Activated CD8-positive, alpha-beta memory T cell treated with anti-CD3 and anti-CD28 coated beads for 36 hours (primary cell): ENCODE data around the gene CCDC174. TPM values are rescaled to one million over a fixed set of nuclear protein-coding genes. Genes with fewer than 3 reads are reported as not detected.

Source experiments
- CTCF ChIA-PET: fragments of 350-600 bp; sonication (Branson Sonifier 250); formaldehyde crosslinking; loops from one replicate; lab custom pipeline; 2021; ENCODE audit warnings: antibody characterized with exemption; lab: Charles Lee
- POLR2A ChIA-PET: fragments of 350-600 bp; sonication (Branson Sonifier 250); formaldehyde crosslinking; loops from one replicate; lab custom pipeline; 2021; ENCODE audit warnings: antibody characterized with exemption; lab: Charles Lee
- total RNA-seq, 2 experiments: library from RNA; stranded (reverse); gene quantifications; one replicate each; pipeline ENCODE4 v1.2.3, GENCODE V29; 2021

Gene CCDC174
- total RNA-seq, 2 experiments from 2014 or later, result 12.6 to 15.3 TPM

DNA sequence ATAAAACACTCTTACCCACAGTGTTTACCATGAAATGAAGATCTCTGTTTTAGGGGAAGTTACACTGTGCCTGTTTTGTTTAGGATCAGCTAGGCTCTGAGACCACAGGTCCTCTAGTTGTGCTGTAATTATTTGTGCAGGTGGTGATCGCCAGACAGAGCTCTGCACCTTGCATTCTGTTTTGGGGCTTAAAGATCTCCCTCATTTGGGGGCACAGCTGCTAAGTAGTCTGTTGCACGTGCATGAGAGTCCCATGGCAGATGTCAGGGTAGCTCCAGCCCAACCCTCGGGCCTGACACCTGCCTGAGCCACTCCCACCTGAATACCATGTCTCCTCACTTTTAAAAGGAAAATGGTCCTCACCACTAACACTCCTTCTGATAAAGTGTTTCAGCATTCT is 35.8 kb downstream of the CCDC174 start:
- ChIA-PET CTCF (interaction anchor here (0.6 kb wide), 1 partner anchor 128 kb away, joined by 3 read pairs; no protein-coding TSS in a partner anchor), POLR2A (no interaction called here)

DNA sequence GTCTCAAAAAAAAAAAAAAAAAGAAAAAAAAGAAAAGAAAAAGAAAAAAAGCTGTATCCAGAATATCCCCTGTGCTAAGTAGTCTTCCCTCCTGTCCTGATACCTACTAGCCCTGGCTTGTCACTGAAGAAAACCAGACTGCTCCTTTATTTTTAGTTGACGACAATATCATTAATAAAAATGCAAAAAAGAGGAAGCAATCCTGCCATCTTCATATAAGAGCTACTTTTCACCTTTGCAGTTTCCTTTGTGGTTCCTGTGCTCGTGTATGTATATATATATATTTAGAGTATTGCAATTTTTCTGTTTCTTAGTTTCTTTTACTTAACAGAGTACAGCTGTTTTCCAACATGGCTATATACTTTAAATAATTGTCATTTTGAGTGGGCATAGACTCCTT is 37.0 kb downstream of the CCDC174 start:
- ChIA-PET CTCF (interaction anchor here (0.7 kb wide), 2 partner anchors 1500 to 1546 kb away, joined by 3 to 4 read pairs; no protein-coding TSS in a partner anchor), POLR2A (no interaction called here)

DNA sequence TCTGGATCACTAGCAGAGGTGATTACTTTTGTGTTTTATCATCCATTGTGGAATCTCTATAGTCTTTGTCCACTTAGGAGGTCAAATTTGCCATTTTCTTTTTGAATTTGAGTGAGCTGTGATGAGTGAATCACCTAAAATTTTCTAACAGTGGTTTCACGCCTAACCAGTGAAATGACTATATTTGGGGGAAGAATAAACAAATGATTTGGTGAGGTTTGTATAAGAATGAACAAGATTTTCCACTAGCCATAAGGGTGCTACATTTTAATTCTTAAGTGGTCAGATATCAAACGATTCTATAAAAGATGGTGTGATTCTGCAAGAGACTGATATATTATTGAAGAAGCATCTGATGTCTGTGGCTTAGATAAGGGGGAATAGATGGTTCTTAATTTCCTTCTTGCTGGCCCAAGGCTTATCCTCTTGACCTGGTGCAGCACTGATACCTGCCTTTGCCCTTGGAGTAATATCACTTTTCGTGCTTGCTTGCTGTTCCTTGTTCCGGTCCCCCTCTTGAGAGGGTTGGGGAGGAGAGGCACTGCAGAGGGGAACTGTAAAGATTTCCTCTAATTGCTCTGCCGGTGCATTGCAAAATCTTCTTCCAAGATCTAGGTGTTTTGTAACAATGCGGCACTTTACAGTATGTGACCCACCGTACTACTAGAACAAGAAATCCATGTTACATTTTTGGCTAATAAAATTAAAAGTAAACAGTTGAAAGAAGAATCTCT is 37.9 kb downstream of the CCDC174 start:
- CTCF ChIA-PET, result no interaction called here
- POLR2A ChIA-PET, result no interaction called here

DNA sequence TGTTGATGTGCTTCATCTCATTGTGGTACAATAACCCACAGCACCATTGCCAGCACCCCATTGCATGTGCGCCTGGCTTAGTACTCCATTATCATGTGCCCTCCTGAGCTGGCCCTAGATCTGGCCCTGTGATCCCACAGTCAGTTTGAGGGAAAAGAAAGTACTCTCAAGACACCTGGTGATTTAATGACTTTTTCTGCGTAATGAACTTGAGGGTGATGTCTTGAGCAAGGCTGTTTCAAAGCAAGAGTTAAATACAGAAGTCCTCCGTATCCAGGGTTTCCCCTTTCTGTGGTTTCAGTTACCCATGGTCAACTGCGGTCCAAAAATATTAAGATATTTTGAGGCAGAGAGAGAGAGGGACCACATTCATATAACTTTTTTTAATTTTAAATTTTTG is 39.7 kb downstream of the CCDC174 start:
- ChIA-PET CTCF (no interaction called here), POLR2A (no interaction called here)

DNA sequence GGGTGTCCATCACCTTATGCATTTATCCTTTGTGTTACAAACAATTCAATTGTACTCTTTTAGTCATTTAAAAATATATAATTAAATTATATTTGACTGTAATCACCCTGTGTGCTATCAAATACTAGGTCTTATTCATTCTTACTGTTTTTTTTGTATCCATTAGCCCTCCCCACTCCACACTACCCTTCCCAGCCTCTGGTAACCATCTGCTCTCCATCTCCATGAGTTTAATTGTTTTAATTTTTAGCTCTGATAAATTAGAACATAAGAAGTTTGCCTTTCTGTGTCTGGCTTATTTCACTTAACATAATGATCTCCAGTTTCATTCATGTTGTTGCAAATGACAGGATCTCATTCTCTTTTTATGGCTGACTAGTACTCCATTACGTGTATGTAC is 40.2 kb downstream of the CCDC174 start:
- POLR2A ChIA-PET, result no interaction called here

DNA sequence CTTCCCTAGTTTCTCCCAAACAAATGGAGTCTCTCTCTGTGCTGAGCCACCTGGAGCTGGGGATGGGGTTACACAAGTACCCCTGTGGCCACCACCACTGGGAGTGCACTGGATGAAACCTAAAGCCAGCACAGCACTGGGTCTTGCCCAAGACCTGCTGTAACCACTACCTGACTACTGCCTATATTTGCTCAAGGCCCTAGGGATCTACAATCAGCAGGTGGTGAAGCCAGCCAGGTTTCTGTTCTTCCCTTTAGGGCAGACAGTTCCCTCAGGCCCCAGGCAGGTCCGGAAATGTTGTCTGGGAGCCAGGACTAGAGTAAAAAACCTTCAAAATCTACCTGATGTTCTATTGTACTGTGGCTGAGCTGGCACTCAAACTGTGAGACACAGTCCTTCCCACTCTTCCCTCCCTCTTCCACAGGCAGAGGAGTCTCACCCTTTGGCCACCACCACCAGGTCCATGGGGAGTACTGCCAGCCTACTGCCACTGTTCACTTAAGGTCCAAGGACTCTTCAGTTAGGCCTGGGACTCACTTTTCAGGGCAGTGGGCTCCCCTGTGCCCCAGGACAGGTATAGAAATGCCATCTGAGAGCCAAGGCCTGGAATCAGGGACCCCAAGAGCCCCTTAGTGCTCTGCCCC is 47.2 kb downstream of the CCDC174 start:
- ChIA-PET CTCF (no interaction called here), POLR2A (no interaction called here)

More for the DNA sequence above, 40.2 kb downstream of the CCDC174 start:
- CTCF ChIA-PET, result interaction anchor here (1.8 kb wide), 1 partner anchor 9 kb away, joined by 4 read pairs; no protein-coding TSS in a partner anchor

DNA sequence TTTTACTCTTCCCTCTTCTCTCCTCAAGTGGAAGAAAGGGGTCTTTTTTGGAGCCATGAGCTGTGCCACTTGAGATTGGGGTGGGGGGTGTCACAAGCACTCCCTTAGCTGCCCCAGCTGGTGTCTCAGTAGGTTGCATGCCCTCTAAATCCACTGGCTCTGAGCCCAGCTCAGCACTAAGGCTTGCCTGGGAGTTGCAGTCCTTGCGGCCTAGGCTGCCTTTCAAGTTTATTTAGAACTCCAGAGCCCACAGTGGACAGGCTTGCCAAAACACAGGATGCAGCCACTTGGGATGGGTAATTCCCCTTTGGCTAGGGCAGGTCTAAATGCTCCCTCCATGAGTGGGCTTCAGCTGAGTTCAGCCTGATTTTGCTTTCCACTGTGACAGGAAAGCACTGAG is 48.1 kb downstream of the CCDC174 start:
- ChIA-PET POLR2A (no interaction called here), CTCF (no interaction called here)

DNA sequence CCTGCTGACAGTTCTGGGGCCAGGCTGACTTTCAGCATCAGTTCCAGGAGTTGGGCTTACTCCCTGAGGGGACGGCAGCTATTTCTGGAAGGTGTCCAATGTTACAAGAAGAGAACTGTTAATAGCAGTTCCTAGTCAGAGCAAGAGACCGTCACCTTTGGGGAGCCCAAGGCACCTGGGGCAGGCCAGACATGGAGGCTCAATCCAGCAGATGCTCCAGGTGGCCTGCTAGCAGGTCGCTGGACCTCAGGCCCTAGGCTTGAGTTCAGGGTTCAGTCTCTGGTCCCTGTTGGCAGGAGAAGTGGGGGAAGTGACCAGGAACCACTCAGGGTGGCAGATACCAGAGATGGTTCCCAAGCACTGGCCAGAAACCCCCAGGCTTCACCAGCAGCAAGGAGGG is 49.3 kb downstream of the CCDC174 start:
- CTCF ChIA-PET, result no interaction called here
- POLR2A ChIA-PET, result no interaction called here

DNA sequence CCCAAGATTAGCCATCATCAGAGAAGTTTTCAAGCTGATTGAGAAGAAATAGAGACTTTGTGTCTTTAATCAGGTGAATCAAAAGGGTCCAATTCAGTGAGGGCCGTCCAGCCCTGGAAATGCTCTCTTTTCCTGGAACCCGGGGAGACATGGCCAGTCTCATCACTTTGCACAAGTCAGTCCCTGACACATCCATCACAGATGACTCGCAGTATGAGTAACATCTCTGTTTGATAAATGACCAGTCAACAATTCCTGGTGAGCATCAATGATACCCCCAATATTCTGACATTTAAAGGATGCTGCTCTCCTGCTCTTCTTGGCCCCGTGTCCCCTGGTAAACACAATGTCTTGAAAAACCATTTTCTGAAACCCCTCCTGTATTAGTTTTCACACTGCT is 50.1 kb downstream of the CCDC174 start:
- CTCF ChIA-PET, result no interaction called here
- POLR2A ChIA-PET, result no interaction called here

DNA sequence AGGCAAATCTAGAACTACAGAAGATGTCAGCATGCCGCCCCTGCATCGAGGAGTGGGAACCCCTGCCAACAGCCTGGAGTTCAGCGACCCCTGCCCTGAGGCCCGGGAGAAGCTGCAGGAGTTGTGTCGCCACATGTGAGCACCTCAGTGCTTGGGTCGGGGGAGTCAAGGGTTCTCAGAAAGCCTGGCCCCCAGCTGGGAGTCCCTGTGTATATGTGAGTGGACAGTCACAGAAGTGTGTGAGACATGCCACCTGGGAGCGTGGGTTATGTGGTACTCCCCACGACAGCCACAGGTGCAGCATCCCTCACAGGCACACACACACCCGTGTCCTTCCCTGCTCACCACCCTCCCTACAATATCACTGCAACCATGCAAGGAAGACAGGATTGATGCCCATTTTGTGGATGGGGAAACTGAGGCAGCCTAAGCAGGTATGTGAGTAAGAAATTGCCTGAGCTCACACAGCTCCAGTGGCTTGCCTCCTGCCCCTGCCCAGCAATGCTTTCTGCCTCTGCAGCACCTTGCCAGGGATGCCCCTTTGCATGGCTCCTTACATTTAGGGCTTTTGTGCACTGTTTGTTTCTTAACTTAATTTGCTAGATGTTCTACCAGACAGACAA is 51.7 kb downstream of the CCDC174 start:
- CTCF ChIA-PET, result interaction anchor here (1.1 kb wide), 1 partner anchor 29 kb away, joined by 3 read pairs; no protein-coding TSS in a partner anchor
- POLR2A ChIA-PET, result no interaction called here

DNA sequence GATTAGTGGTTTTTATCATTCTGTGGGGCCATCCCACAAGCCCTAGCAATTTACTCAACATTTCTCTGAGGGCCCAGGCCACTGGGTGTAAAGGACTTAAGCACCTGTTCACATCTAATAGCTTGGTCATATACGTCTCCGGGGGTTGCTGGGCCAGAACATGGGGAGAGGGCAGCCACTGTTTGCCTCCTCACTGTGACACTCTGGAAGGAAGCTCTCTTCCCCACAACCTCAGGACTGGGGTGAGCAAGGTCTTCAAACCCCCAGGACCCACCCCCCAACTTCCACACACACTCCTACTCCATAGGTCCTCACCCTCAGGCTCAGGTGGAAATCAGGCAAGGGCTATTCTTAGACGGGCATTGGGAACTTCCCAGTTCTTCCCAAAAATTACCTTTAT is 52.2 kb downstream of the CCDC174 start:
- ChIA-PET POLR2A (no interaction called here), CTCF (interaction anchor here (1.1 kb wide), 1 partner anchor 30 kb away, joined by 3 read pairs; no protein-coding TSS in a partner anchor)

DNA sequence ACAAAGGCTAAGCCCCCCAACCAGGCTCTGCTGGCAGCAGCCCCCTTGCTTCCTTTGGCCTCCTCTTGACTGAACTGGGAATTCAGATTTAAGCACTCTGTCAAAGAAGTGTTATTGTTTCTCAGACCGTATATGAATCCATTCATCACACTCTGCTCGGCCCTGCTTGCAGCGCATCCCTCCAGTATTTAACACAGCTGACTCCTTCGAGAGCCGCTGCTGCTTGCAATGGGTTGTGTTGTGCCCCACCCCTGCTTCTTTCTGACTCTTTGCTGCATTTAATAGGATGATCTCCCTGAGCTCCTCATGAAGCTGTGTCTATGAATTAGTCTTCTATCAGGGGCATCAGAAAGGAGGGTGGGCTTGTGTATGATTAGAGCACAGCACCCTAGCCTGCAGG is 54.5 kb downstream of the CCDC174 start:
- CTCF ChIA-PET, result no interaction called here
- POLR2A ChIA-PET, result no interaction called here

DNA sequence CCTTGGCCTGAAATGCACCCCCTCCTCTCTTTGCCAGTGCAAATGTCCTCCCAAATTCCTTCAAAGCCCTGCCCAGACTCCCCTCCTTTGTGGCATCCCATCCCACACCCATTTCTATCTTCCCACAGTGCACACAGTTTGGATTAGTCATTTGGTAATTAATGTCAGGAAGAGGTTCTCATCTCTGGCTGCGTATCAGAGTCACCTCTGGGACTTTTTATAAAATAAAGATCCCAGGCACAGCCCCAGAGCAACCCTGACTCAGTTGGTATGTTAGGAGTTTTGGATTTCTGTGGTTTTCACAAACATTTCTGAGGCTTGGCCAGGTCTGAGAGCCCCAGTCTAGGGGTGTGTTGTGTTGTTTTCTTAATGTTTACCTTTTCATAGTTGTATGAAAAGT is 65.0 kb downstream of the CCDC174 start:
- CTCF ChIA-PET, result no interaction called here
- POLR2A ChIA-PET, result no interaction called here

DNA sequence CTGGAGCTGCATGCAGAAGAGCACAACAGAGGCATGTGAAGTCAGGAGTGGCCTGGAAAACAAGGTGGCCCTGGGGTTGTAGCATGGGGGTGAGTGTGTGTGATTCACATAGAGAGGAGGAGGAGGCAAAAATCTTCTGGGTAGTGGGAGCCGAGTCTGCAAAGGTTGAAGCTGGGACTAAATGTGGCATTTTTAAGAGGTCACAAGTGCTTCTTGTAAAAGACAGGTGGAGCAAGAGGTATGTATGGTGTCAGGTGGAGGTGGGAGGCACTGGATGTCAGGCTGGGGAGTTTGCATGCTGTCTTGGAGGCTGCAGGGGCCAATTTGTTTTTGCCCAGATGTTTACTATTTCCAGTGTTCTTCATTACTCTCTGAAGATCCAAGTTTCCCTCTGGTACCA is 65.7 kb downstream of the CCDC174 start:
- CTCF ChIA-PET, result no interaction called here

DNA sequence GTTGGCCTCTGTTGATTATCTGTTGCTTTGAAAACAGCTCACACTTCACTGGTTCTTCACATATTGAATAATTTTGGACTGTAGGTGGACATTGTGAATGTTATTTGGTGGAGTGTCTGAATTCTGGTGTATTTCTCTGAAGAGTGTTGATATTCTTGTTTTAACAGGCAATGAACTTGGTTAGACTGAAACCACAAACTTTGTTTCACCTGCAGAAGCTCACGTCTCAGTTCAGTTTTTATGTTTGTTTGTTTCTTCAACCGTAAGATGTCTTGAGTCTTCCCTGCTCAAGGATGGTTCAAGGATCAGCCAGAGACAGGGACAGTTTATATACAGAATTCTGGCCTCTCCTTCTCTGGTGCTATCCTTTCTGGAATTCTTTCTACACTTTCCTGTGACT is 67.0 kb downstream of the CCDC174 start:
- CTCF ChIA-PET, result no interaction called here
- POLR2A ChIA-PET, result no interaction called here

More for the DNA sequence above, 65.7 kb downstream of the CCDC174 start:
- POLR2A ChIA-PET, result no interaction called here

DNA sequence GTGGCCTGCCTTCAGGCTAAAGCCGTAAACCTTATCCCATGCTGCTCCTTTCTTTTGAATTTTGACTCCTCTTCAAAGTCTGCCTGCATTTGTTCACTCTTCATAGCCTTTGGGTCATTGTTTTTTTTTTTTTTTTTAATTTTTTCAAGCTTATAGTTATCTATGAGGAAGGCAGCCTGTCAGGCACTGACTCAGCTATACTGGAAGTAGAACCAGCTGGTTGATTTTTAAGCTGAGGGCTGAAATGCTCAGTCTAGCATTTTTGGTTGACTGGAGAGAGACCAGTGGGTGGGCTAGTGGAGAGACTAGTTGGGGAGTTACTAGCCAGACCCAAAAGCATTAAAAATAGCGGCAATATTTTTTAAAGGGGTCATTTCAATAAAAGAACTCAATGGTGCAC is 67.4 kb downstream of the CCDC174 start:
- ChIA-PET POLR2A (no interaction called here), CTCF (no interaction called here)

DNA sequence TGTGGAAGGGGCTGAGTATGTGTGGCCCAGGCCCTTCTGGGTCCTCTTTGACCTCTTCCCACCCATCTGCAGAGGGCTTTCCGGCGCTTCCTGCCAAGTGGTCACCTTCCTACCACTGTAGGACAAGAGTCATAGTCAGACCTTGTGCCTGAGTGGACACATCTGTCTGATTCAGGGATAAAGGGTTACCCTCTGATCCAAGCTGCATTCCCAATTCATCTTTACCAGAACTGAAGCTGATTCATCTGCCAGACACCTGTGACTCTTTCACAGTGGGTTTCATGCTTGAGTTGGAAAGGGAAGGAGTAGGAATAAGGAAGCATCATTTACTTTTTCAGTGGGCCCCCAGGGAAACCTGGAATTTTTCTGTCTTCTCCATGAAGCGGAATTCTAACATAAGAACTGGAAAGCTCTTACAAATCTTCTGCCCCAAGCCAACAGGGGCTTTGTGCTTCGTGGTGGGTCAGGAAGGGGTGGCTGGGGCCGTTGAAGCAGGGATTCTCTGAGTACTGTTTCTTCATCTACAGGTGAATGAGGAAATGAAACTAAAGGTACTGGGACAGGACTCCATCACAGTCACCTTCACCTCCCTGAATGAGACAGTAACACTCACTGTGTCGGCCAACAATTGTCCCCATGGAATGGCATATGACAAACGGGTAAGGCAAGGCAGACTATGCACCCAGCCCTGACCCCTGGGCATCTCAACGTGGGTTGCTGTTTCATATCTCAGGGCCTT is 69.7 kb downstream of the CCDC174 start:
- CTCF ChIA-PET, result no interaction called here
- POLR2A ChIA-PET, result no interaction called here
